GM10266 (cell line): Measurements from ENCODE around the gene GDAP2.

Experiments used
- DNase-seq: peaks from one replicate; pipeline ENCODE4 v3.0.0; 2012; ENCODE audit errors: extremely low spot score
- TF ChIP-seq, protein P1 (sequence below): IDR thresholded peaks from 2 replicates; pipeline ENCODE4 v1.5.1; 2012; ENCODE audit warnings: mild to moderate bottlenecking, low read depth; ENCODE audit not compliant: control insufficient read depth, insufficient read depth; ENCODE audit errors: missing control alignments

The GDAP2 gene

GRCh38 chr1:117904485-117904884 lies 24.9 kb downstream of the GDAP2 start:
- DNase-seq: no peak
- TF ChIP-seq, protein P1, sequence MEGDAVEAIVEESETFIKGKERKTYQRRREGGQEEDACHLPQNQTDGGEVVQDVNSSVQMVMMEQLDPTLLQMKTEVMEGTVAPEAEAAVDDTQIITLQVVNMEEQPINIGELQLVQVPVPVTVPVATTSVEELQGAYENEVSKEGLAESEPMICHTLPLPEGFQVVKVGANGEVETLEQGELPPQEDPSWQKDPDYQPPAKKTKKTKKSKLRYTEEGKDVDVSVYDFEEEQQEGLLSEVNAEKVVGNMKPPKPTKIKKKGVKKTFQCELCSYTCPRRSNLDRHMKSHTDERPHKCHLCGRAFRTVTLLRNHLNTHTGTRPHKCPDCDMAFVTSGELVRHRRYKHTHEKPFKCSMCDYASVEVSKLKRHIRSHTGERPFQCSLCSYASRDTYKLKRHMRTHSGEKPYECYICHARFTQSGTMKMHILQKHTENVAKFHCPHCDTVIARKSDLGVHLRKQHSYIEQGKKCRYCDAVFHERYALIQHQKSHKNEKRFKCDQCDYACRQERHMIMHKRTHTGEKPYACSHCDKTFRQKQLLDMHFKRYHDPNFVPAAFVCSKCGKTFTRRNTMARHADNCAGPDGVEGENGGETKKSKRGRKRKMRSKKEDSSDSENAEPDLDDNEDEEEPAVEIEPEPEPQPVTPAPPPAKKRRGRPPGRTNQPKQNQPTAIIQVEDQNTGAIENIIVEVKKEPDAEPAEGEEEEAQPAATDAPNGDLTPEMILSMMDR: no peak

DNA sequence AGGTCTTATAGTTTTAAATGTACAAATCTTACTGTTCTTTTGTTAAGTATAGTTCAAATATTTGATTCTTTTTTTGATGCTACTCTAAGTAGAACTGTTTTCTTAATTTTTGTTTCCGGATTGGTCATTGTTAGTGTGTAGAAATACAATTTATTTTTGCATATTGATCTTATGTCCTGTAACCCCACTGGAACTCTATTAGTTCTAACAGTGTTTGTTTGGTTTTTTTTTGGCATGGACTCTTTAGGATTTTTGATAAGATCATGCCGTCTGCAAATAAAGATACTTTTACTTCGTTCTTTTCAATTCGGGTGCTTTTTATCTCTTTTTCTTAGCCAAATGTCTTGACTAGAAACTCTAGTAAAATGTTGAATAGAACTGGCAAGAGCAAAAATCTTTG lies 26.5 kb downstream of the GDAP2 start:
- DNase-seq: no peak
- TF ChIP-seq, protein P1: no peak

GRCh38 chr1:117899801-117900200 lies 29.6 kb downstream of the GDAP2 start:
- TF ChIP-seq, protein P1: no peak
- DNase-seq: no peak

GRCh38 chr1:117897551-117897950 lies 31.9 kb downstream of the GDAP2 start:
- TF ChIP-seq, protein P1: no peak
- no peak for DNase-seq

DNA sequence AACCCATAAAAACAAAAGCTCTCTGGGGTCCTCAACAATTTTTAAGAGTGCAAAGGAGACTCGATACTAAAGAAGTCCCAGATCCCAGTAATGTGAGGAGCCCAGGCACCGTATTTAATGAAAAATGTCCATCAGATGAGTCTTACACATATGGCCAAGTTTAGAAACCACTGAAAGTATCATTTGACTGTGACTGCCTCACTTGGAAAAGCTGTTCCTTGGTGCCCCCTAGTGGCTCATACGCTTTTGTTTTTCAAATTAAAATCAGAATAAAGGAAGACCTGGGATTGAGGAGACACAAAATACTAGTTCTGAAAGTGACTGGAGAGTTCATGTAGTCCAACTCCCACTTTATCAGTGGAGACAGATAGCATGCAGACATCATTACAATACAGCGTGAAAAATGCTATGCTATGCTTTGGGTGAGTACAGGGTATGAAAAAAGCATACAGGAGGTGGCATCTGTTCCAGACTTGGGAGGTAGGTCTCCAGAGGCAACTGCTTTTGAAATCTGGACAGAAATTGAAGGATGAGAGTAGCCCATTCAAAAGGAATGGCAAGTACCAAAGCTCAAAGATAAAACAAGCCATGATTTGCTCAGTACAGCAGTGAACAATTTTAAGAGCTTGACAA lies 33.8 kb downstream of the GDAP2 start:
- TF ChIP-seq, protein P1: peak; percentile 72
- DNase-seq: peak; percentile 58

DNA sequence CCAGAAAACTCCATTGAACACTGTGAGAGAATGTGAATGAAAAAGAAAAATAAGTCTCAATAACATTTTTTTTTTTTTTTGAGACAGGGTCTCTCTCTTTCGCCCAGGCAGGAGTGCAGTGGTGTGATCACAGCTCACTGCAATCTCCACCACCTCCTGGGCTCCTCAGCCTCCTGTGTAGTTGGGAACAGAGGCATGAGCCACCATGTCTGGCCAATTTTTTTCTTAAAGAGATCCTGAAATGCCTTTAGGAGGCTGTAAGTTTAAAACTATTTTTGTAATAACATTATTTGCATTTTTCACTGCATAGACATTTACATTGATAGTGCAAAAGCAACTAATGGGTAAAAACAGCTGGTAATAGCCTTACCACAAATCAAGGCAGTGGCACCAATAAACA lies 35.3 kb downstream of the GDAP2 start:
- no peak for DNase-seq
- TF ChIP-seq, protein P1: no peak

DNA sequence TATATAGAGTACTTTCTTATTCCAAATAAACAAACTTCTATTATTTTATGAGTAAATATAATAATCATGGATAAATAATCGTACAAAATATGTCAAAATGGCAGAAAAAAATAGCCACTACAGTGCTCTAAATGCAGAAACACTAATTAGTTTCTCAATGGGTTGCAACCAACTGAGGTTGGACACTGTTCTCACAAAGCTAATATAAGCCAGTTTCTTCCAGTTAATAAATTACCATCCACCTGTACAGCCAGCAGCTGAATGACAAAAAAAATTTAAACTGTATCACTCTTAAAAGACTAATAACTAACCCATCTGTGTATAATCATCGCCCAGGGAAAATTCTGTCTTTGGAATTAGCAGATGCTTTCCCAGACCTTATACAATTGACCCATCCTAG lies 36.9 kb downstream of the GDAP2 start:
- TF ChIP-seq, protein P1: no peak
- no peak for DNase-seq
